GM12864 (cell line): ENCODE results near the gene SORCS2.

Experiments used
- DNase-seq: peaks from one replicate; pipeline ENCODE4 v3.0.0-alpha.2; 2011; ENCODE audit warnings: low read depth
- H3K4me3 ChIP-seq: 2 replicates; pipeline ENCODE4 v1.5.1; 2011; ENCODE audit warnings: mild to moderate bottlenecking, low read depth, low read length, control low read depth
- CTCF ChIP-seq: IDR thresholded peaks from 2 replicates; pipeline ENCODE4 v1.5.1; 2011; ENCODE audit warnings: low read depth, mild to moderate bottlenecking, moderate library complexity, low read length, control low read depth, inconsistent platforms; ENCODE audit errors: missing control alignments

The SORCS2 gene

GRCh38 chr4:7733201-7733600, 540.9 kb downstream of the SORCS2 start:
- no peak for TF ChIP-seq CTCF
- no peak for DNase-seq
- no peak overlapping the region for H3K4me3 ChIP-seq

DNA sequence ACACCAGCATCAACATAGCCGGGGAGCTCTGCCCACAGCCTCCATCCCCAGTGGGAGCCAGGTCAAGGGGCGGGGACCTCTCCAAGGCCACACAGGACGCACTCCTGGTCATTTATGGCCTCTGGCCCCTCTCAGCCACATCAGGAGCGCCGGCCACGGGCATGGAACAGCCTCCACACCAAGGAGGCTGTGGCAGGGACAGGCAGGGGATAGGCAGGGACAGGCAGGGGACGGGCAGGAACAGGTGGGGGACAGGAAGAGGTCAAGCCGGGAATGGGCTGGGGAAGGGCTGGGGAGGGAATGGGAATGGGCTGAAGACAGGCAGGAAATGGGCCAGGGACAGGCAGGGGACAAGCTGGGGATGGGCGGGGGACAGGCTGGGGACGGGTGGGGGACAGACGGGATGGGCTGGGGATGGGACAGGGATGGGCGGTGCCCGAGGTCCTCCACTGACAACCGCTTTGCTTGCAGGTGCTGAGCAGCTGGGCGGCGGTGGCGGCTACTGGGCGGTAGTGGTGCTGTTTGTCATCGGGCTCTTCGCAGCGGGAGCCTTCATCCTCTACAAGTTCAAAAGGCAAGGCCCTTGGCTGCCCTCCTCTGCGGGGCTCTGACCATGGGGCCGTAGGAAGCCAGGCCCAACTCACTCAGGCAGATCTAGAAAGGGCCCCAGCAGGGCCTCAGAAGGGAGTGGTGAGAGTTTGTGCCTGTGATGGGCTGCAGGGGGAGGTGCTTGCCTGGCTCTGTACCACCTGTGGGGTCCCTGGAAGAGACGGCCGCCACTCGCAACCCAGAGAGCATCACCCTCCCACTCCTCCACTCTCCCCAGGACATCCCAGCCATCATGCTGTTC, 541.7 kb downstream of the SORCS2 start:
- TF ChIP-seq CTCF = no peak
- DNase-seq = no peak
- no peak overlapping the region for H3K4me3 ChIP-seq

- no peak overlapping the region for H3K4me3 ChIP-seq
- TF ChIP-seq CTCF = no peak
- no peak for DNase-seq
Observed at GRCh38 chr4:7734651-7735260, 542.4 kb downstream of the SORCS2 start.

GRCh38 chr4:7735395-7735794, 543.1 kb downstream of the SORCS2 start:
- TF ChIP-seq CTCF = no peak
- H3K4me3 ChIP-seq = no peak overlapping the region
- no peak for DNase-seq

DNA sequence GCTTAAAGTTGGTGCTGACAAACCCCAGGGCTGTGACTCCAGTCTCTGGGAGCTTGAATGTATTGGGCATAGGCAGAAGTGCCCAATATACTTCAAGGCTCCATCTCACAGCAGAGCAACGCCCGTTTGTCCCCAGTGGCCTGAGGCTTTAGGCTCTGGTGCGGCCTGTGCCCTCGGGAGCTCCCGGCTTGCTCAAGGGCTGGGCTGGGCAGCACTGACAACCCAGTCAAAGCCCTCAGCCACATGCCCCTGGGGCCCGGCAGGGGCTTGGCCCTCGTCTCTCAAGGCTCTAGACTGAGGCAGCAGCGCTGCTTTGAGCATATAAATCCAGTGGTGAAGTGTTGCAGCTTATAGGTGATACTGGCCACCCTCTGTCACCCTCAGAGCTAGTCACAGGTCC, 543.6 kb downstream of the SORCS2 start:
- no peak overlapping the region for H3K4me3 ChIP-seq
- DNase-seq = no peak
- no peak for TF ChIP-seq CTCF

GRCh38 chr4:7736436-7737267, 544.3 kb downstream of the SORCS2 start:
- DNase-seq = no peak
- TF ChIP-seq CTCF = no peak
- no peak overlapping the region for H3K4me3 ChIP-seq
